ENCODE data around the gene TSHZ2.

The TSHZ2 gene

DNA sequence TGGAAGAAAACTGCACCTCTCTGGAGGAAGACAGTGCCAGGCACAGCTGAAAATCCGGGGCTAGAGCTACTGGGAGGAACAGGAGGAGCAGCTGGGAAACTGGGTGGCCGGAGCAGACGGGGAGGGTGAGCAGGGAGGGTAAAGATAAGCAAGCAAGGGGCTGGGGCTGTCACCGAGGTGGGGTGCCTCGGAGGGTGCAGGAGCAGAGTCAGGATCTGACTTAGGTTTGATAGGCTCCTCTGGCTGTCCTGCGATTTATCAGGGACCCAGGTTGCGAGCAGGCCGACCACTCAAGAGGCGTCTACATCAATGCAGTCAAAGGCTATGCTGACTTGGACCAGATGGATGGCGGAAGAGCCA is 12.3 kb downstream of the TSHZ2 start:
- TF ChIP-seq, protein P1, sequence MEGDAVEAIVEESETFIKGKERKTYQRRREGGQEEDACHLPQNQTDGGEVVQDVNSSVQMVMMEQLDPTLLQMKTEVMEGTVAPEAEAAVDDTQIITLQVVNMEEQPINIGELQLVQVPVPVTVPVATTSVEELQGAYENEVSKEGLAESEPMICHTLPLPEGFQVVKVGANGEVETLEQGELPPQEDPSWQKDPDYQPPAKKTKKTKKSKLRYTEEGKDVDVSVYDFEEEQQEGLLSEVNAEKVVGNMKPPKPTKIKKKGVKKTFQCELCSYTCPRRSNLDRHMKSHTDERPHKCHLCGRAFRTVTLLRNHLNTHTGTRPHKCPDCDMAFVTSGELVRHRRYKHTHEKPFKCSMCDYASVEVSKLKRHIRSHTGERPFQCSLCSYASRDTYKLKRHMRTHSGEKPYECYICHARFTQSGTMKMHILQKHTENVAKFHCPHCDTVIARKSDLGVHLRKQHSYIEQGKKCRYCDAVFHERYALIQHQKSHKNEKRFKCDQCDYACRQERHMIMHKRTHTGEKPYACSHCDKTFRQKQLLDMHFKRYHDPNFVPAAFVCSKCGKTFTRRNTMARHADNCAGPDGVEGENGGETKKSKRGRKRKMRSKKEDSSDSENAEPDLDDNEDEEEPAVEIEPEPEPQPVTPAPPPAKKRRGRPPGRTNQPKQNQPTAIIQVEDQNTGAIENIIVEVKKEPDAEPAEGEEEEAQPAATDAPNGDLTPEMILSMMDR (IDR thresholded peaks at IDR 0.05): no peak
- no peak for TF ChIP-seq ZFX (IDR thresholded peaks at IDR 0.05; ENCODE audit: borderline replicate concordance)
- no peak overlapping the region for H3K27ac ChIP-seq

DNA sequence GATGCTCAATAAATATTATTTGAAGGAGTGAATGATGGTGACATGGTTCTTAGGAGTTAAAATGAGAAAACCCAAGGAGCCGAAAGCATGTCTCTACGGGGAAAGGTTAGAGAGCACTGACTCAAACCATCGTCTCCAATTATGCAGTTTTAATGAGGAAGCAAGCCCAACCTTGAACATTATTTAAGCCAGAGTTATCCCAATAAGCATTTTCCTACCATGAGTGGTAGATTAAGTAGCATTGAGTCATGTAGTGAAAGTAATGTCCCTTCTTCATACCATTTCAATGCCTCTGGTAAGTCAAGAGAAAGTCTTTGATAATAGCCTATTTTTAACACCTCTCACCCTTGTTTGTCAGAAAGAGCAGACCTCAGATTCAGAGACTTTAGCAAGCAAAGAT is 13.5 kb downstream of the TSHZ2 start:
- TF ChIP-seq ZFX (IDR thresholded peaks at IDR 0.05; ENCODE audit: borderline replicate concordance): no peak
- TF ChIP-seq, protein P1 (IDR thresholded peaks at IDR 0.05): no peak
- no peak overlapping the region for H3K27ac ChIP-seq

DNA sequence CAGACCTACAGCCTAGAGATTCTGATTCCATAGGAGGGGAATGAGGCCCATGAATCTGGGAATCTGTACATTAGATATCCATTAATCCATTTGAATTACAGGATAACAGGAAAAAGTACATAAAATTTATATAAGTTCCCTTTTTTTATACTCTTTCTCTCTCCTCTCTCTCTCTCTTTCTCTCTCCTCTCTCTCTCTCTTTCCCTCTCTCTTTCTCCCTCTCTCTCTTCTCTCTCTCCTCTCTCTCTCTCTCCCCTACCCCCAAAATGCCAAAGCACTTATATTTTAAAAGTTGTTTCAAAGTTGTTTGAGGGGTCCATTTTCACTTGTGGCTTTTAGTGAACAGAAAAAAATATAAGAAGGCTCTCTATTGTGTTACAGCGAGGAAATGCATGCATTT is 15.1 kb downstream of the TSHZ2 start:
- TF ChIP-seq, protein P1 (IDR thresholded peaks at IDR 0.05): no peak
- no peak overlapping the region for H3K27ac ChIP-seq

DNA sequence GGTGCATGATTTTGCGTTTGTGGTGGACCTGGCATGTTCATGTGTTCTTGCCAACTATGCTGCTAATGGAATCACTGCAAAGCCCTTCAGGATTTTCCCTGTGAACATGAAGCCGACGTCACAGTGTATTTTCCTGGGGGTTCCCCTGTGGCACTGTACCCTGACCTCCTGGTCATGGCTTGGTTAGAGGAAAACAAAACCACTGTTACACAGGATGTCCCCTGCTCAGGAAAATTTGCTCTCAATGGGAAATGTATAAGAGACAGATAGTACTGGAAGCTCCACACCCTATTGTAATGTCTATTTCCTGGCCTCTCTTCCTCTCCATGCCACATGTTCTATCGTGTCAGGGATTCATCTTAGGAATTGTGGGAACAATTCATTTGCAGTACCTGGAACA is 19.7 kb downstream of the TSHZ2 start:
- no peak for TF ChIP-seq ZFX (IDR thresholded peaks at IDR 0.05; ENCODE audit: borderline replicate concordance)
- TF ChIP-seq, protein P1 (IDR thresholded peaks at IDR 0.05): no peak
- no peak overlapping the region for H3K27ac ChIP-seq

DNA sequence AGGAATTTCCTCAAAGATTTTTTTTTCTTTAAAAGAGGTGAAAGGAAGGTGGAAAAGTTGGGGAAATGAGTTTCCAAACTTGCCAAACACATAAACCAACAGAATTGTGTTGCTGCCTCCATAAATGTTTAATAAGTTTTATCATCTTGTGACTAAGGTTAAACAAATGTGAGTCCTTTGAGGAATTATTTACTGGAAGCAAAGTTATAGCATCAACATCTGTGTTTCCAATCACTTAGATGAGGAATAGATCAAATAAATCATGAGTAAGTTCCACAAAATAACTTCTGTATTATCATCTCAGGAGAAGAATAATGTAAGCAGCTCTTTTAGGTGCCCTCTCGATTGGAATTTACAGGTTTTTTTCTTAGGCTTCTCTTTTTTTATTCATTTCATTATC is 20.5 kb downstream of the TSHZ2 start:
- TF ChIP-seq, protein P1 (IDR thresholded peaks at IDR 0.05): no peak
- TF ChIP-seq ZFX (IDR thresholded peaks at IDR 0.05; ENCODE audit: borderline replicate concordance): no peak

DNA sequence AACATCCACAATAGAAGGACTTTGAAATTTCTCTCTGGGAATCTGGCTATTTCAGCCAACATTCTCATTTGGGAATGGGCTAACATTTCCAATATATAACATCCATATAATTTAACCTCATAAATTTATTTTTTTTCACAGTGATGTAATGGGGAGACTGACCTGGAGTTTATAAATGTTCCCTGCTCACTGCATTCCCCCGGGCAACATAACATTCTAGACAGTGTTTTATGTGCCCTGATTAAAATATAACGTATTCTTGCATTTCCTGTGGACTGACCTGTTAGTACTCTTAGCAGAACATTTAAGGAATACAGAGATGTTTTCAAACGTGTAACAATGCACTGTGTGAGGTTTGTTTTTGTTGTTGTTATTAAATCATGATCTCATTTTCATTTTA is 20.9 kb downstream of the TSHZ2 start:
- TF ChIP-seq ZFX (IDR thresholded peaks at IDR 0.05; ENCODE audit: borderline replicate concordance): no peak
- TF ChIP-seq, protein P1 (IDR thresholded peaks at IDR 0.05): no peak
- no peak overlapping the region for H3K27ac ChIP-seq

More for the DNA sequence above, 20.5 kb downstream of the TSHZ2 start:
- H3K27ac ChIP-seq: no peak overlapping the region

DNA sequence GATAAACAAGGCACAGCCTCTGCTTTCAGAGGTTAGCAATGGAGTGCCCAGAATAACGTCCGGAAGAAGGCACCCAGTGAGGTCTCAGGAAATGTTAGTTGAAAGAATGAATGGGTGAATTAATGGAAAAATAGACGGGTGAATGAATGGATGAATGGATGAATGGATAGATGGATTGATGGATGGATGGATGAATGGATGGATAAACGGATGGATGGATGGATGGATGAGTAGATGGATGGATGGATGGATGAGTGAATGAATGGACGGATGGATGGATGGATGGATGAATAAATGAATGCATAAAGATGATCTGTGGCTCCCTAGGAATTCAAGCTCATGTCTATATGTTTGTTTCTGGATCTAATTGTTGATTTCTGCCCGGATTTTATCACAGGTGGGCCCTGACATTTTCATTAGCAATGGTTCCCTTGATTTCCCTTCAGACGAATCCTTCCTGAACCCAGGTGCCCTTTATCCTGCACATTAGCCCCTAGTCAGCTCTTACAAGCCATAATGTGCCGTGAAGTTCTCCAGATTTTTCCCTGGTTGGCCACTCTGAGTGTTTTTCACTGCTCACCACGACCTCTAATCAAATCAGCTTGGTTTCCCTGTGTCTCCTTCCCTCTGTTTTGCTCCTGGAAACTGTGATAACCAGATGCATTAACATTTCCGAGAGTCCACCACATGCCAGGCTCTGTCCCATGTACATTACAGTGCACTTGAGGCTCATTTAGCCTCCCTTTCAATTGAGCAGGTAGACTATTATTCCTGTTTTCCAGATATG is 22.2 kb downstream of the TSHZ2 start:
- TF ChIP-seq ZFX (IDR thresholded peaks at IDR 0.05; ENCODE audit: borderline replicate concordance): no peak
- TF ChIP-seq, protein P1 (IDR thresholded peaks at IDR 0.05): no peak
- H3K27ac ChIP-seq: no peak overlapping the region
